ENCODE measurements around the gene IGF2BP3.

GRCh38 chr7:23467291-23467805 is 2.9 kb downstream of the IGF2BP3 start:
- TF ChIP-seq CTCF (IDR thresholded peaks at IDR 0.05) (no peak), POLR2A (IDR thresholded peaks at IDR 0.05) (no peak)
